ENCODE data around the gene TRAP1. TPM values are rescaled to one million over a fixed set of nuclear protein-coding genes. Genes with fewer than 3 reads are reported as not detected.

The TRAP1 gene
- total RNA-seq, 2 donors from 2014 or later, result 33.2 to 51.1 TPM

DNA sequence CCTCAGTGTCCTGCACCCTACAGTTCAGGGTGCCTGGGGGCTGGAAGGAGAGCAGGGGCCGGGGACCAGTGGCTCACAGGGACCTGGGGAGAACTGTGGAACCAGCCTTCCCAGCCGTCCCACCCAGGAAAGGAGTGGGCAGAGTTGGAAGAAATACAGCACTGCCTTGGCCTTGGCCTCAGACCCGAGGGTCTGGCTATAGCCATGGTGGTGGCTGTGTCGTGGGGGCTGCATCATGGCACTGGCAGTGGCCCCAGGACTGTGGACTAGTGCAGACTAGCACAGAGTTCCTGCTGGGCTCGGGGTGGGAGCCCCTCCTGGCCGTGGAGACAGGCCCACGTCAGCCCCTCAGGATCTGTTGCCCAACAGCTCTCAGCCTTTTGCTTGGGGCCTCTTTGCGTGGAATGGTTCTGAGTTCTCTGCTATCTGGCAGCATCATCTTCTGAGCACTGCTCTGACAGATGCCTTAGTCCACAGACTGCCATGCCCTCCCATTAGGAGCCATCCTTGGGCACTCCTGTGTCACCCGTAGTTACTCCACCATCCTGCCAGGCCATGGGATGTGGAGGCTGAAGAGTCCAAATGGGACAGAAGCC, 75.4 kb downstream of the TRAP1 start:
- H3K27ac ChIP-seq, result no peak overlapping the region
- H3K36me3 ChIP-seq, result peaks cover 10% of the 10 kb centered on the region
- DNase-seq (ENCODE audit: low spot score) (no peak), ATAC-seq (ENCODE audit: insufficient number of reproducible peaks, low FRiP score, low read depth) (no peak)
- H3K9me3 ChIP-seq, result no peaks in the 10 kb centered on the region
- no peaks in the 10 kb centered on the region for H3K4me1 ChIP-seq (ENCODE audit: control insufficient read depth in 1 of 2, low read depth in 2 of 2)
- no peak overlapping the region for H3K4me3 ChIP-seq
- TF ChIP-seq, protein P1, sequence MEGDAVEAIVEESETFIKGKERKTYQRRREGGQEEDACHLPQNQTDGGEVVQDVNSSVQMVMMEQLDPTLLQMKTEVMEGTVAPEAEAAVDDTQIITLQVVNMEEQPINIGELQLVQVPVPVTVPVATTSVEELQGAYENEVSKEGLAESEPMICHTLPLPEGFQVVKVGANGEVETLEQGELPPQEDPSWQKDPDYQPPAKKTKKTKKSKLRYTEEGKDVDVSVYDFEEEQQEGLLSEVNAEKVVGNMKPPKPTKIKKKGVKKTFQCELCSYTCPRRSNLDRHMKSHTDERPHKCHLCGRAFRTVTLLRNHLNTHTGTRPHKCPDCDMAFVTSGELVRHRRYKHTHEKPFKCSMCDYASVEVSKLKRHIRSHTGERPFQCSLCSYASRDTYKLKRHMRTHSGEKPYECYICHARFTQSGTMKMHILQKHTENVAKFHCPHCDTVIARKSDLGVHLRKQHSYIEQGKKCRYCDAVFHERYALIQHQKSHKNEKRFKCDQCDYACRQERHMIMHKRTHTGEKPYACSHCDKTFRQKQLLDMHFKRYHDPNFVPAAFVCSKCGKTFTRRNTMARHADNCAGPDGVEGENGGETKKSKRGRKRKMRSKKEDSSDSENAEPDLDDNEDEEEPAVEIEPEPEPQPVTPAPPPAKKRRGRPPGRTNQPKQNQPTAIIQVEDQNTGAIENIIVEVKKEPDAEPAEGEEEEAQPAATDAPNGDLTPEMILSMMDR (IDR thresholded peaks at IDR 0.05), result no peak
- no peaks in the 10 kb centered on the region for H3K27me3 ChIP-seq (replicated peaks; ENCODE audit: insufficient read depth)

DNA sequence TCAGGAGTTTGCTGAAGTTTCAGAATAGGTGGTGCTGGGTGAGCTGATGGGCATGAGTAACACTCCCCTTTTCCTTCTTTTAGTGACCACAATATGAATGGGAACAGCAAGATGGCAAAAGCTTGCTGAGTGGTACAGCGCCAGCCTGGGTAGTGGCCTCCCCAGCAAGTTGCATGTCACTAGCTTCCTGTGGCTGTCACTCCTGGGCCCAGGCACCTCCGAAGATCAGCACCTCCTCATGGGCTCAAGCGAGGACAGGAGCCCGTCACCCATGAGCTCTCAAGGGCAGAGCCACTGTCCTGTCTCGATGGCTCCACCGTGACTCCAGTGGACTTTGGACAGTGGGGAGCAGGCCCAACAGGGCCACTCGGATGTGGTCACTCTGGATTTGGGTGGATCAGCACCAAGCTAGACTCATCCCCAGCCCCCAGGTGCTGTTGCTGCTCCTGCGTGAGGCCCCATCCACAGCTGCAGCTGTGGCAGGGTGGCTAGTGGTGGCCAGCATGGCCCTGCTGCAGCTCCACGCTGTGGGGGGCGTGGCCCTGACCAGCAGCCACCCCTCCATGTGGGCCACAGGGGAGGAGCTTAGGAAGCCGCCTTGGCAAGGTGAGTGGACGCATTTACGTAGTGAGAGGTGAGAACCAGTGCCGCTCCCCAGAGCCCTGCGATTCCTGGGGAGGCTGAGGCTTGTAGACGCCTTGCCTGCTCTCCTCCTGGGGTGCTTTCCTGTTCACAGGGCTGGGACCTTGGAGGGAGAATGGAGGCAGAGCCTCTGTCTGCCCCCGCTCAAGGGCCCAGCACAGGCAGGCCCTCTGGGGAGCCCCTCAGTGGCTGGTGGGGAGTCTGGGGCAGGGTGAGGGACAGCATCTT, 76.5 kb downstream of the TRAP1 start:
- no peak overlapping the region for H3K27ac ChIP-seq
- peaks cover 10% of the 10 kb centered on the region for H3K36me3 ChIP-seq
- no peaks in the 10 kb centered on the region for H3K27me3 ChIP-seq (replicated peaks; ENCODE audit: insufficient read depth)
- no peaks in the 10 kb centered on the region for H3K9me3 ChIP-seq
- no peak overlapping the region for H3K4me3 ChIP-seq
- DNase-seq (ENCODE audit: low spot score) (no peak), ATAC-seq (ENCODE audit: insufficient number of reproducible peaks, low FRiP score, low read depth) (no peak)
- H3K4me1 ChIP-seq (ENCODE audit: control insufficient read depth in 1 of 2, low read depth in 2 of 2), result no peaks in the 10 kb centered on the region
- TF ChIP-seq, protein P1 (IDR thresholded peaks at IDR 0.05), result no peak

DNA sequence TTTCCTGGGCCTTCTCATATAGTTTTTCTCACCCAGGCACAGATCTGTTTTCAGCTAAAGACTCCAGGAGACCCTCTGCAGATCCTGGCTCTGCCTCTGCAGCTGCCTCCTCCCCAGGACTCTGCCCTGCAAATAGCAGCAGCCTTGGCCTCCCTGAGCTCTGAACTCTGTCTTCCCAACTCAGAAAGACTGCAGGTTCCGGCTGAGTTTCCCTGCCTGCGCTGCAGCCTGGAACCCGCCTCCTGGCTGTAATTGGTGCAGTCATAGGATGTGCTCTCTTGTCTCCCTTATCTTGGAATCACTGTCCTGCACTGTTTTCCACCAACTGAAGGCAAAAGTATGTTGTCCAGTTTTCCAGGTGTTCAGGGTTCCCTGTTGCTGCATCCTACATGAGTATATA, 77.1 kb downstream of the TRAP1 start:
- TF ChIP-seq, protein P1 (IDR thresholded peaks at IDR 0.05), result no peak
- DNase-seq (ENCODE audit: low spot score) (no peak), ATAC-seq (ENCODE audit: insufficient number of reproducible peaks, low FRiP score, low read depth) (no peak)
- Histone ChIP-seq H3K9me3 (no peaks in the 10 kb centered on the region), H3K27ac (no peak overlapping the region), H3K27me3 (replicated peaks; ENCODE audit: insufficient read depth) (no peaks in the 10 kb centered on the region), H3K4me3 (no peak overlapping the region), H3K4me1 (ENCODE audit: control insufficient read depth in 1 of 2, low read depth in 2 of 2) (no peaks in the 10 kb centered on the region), H3K36me3 (peaks cover 10% of the 10 kb centered on the region)

DNA sequence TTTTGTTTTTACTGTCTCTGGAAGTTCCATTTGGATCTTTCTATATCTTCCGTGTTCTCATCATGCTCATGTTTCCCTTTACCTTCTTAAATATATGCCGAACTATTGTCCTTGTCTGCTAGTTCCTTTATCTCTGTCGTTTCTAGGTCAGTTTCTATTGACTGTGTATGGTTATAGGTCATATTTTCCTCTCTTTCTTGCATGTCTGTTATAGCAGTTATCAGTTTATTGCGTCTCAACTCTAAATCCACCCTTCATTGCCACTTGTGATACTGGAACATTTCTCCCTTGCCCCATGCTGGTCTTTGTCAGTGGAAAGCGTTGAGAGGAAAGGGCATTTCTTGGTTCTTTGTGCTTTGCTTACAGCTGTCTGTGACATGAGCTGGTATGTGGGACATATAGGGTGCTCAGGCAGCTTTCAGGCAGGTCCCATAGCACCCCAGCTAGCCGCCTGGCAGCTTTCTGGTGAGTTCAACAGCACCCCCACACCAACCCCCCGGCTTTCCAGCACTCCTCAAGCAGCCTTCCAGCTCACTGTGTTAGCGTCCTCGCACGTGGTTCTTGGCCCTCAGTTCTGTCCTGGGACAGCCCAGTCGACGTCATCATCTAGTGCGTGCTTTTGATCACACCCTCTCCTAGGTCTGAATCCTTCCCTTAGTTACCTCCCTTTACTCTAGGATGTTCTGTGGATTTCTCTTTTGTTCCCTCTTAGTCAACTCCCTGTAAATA, 78.2 kb downstream of the TRAP1 start:
- Histone ChIP-seq H3K27me3 (replicated peaks; ENCODE audit: insufficient read depth) (no peaks in the 10 kb centered on the region), H3K9me3 (no peaks in the 10 kb centered on the region), H3K4me3 (no peak overlapping the region), H3K36me3 (peaks cover 10% of the 10 kb centered on the region), H3K27ac (no peak overlapping the region), H3K4me1 (ENCODE audit: control insufficient read depth in 1 of 2, low read depth in 2 of 2) (no peaks in the 10 kb centered on the region)
- DNase-seq (ENCODE audit: low spot score), result no peak
- TF ChIP-seq, protein P1 (IDR thresholded peaks at IDR 0.05), result no peak
- no peak for ATAC-seq (ENCODE audit: insufficient number of reproducible peaks, low FRiP score, low read depth)

DNA sequence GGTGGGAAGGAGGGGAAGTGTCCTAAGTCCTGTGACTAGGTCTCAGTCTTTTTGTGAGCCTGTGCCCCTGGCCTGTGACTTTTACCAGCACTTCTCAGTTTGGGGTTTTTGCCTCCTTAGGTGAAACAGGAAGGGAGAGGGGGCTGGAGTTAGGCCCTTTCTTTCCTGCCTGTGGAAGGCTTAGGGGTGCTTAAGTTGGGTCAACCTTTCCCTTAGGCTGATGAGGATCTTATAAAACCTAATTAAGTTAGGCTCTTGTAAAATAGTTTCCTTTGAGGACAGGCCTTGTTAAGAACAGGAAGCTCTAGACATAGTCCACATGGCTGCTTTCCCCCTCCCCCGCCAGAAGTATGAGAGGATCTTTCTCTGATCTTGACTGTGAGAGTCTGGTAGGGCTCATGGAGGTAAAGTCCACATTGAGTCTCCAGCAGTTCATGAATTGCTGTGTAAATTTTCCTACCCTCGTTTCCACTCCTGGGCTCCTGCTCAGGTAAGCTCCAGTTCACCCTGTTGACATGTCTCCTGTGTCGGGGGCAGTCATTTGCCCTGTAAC, 79.9 kb downstream of the TRAP1 start:
- no peaks in the 10 kb centered on the region for H3K4me1 ChIP-seq (ENCODE audit: control insufficient read depth in 1 of 2, low read depth in 2 of 2)
- no peak overlapping the region for H3K27ac ChIP-seq
- H3K36me3 ChIP-seq, result peaks cover 10% of the 10 kb centered on the region
- no peak overlapping the region for H3K4me3 ChIP-seq
- ATAC-seq (ENCODE audit: insufficient number of reproducible peaks, low FRiP score, low read depth) (no peak), DNase-seq (ENCODE audit: low spot score) (no peak)
- H3K9me3 ChIP-seq, result no peaks in the 10 kb centered on the region
- TF ChIP-seq, protein P1 (IDR thresholded peaks at IDR 0.05), result no peak
- H3K27me3 ChIP-seq (replicated peaks; ENCODE audit: insufficient read depth), result no peaks in the 10 kb centered on the region
